Measurements from ENCODE around the gene TRIM38. TPM values are rescaled to one million over a fixed set of nuclear protein-coding genes. Genes with fewer than 3 reads are reported as not detected.

The TRIM38 gene
- total RNA-seq, 1 donor from 2014 or later, result 6.8 TPM

- Histone ChIP-seq H3K4me3 (ENCODE audit: insufficient read depth, low read depth, low read length) (no peak overlapping the region), H3K27ac (ENCODE audit: low read depth, low read length) (no peak overlapping the region), H3K9me3 (ENCODE audit: insufficient read depth, low read depth, low read length) (no peaks in the 10 kb centered on the region), H3K9ac (ENCODE audit: low read length) (no peak overlapping the region), H4K20me1 (ENCODE audit: insufficient read depth, low read length) (no peaks in the 10 kb centered on the region), H3K79me2 (ENCODE audit: insufficient read depth, low read length) (no peaks in the 10 kb centered on the region), H3K36me3 (ENCODE audit: insufficient read depth, low read length) (no peaks in the 10 kb centered on the region), H2AFZ (ENCODE audit: low read depth, low read length) (no peak overlapping the region), H3K27me3 (ENCODE audit: insufficient read depth, low read length) (no peaks in the 10 kb centered on the region), H3K4me2 (ENCODE audit: low read length) (no peak overlapping the region), H3K4me1 (ENCODE audit: insufficient read depth, low read length) (no peaks in the 10 kb centered on the region)
- Mint-ChIP-seq H3K27me3 (ENCODE audit: low read depth, unreplicated experiment) (no peaks in the 10 kb centered on the region), H3K4me3 (ENCODE audit: unreplicated experiment) (no peak overlapping the region), H3K9me3 (ENCODE audit: unreplicated experiment) (peaks cover 2% of the 10 kb centered on the region), H3K27ac (ENCODE audit: unreplicated experiment) (no peak overlapping the region), H3K36me3 (ENCODE audit: low read depth, unreplicated experiment) (peaks cover 6% of the 10 kb centered on the region), H3K4me1 (ENCODE audit: low read depth, unreplicated experiment) (peaks cover 1% of the 10 kb centered on the region)
- TF ChIP-seq EZH2 (IDR thresholded peaks at IDR 0.05; ENCODE audit: insufficient read depth, low read length), result no peak
- TF ChIP-seq CTCF (IDR thresholded peaks at IDR 0.05; ENCODE audit: insufficient read depth, low read depth, low read length), result no peak
- DNase-seq (ENCODE audit: low read depth), result no peak
- FAIRE-seq, result no peak
Measured at GRCh38 chr6:26000366-26001144, 38.0 kb downstream of the TRIM38 start.

DNA sequence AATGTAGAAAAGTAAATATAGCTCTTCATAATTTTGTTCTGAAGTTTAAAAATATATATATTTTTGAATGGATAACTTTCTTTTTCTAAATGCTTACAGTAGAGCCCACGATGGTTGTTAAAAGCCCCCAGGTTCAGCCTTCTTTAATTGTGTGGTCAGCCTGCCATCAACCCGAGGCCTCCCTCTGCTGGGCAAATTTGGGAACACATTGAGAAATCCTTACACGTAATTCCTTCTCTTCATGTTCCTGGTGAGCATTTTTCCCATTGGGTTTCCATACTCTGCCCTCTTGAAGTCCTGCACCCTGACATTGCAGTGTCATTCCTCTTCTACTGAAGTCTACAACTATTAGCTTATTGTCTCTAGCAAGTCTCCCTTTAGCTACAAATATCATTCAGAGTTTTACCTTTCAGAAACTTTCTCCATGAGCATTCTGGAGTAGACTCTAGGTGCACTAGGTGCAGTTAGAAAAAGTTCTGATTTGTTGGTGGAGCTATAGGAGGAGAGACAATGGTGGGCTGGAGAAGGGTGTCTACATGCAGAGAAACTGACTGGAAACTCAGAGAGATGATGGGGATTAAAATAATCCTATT, 40.6 kb downstream of the TRIM38 start:
- no peak overlapping the region for H3K4me3 ChIP-seq (ENCODE audit: insufficient read depth, low read depth, low read length)
- H3K27ac Mint-ChIP-seq (ENCODE audit: unreplicated experiment), result no peak overlapping the region
- no peak overlapping the region for H3K4me3 Mint-ChIP-seq (ENCODE audit: unreplicated experiment)
- H3K9me3 Mint-ChIP-seq (ENCODE audit: unreplicated experiment), result peaks cover 2% of the 10 kb centered on the region
- H3K27me3 Mint-ChIP-seq (ENCODE audit: low read depth, unreplicated experiment), result peaks cover 2% of the 10 kb centered on the region
- H4K20me1 ChIP-seq (ENCODE audit: insufficient read depth, low read length), result no peaks in the 10 kb centered on the region
- peak; percentile 76 for TF ChIP-seq CTCF (IDR thresholded peaks at IDR 0.05; ENCODE audit: insufficient read depth, low read depth, low read length)
- TF ChIP-seq EZH2 (IDR thresholded peaks at IDR 0.05; ENCODE audit: insufficient read depth, low read length), result no peak
- H3K4me1 Mint-ChIP-seq (ENCODE audit: low read depth, unreplicated experiment), result peaks cover 8% of the 10 kb centered on the region
- no peaks in the 10 kb centered on the region for H3K79me2 ChIP-seq (ENCODE audit: insufficient read depth, low read length)
- no peaks in the 10 kb centered on the region for H3K27me3 ChIP-seq (ENCODE audit: insufficient read depth, low read length)
- peaks cover 4% of the 10 kb centered on the region for H3K36me3 Mint-ChIP-seq (ENCODE audit: low read depth, unreplicated experiment)
- no peak overlapping the region for H3K9ac ChIP-seq (ENCODE audit: low read length)
- no peaks in the 10 kb centered on the region for H3K36me3 ChIP-seq (ENCODE audit: insufficient read depth, low read length)
- H3K4me1 ChIP-seq (ENCODE audit: insufficient read depth, low read length), result no peaks in the 10 kb centered on the region
- FAIRE-seq (no peak), DNase-seq (ENCODE audit: low read depth) (peak; percentile 14)
- H2AFZ ChIP-seq (ENCODE audit: low read depth, low read length), result no peak overlapping the region
- no peak overlapping the region for H3K27ac ChIP-seq (ENCODE audit: low read depth, low read length)
- H3K9me3 ChIP-seq (ENCODE audit: insufficient read depth, low read depth, low read length), result no peaks in the 10 kb centered on the region
- no peak overlapping the region for H3K4me2 ChIP-seq (ENCODE audit: low read length)

Data from astrocyte (in vitro differentiated cells and primary cell).